GM04503 (cell line): ENCODE results near the gene TCFL5.

ENCODE experiments used
- DNase-seq: peaks from one replicate; pipeline ENCODE4 v3.0.0-alpha.2; 2012; ENCODE audit warnings: low read depth

TCFL5 gene

DNA sequence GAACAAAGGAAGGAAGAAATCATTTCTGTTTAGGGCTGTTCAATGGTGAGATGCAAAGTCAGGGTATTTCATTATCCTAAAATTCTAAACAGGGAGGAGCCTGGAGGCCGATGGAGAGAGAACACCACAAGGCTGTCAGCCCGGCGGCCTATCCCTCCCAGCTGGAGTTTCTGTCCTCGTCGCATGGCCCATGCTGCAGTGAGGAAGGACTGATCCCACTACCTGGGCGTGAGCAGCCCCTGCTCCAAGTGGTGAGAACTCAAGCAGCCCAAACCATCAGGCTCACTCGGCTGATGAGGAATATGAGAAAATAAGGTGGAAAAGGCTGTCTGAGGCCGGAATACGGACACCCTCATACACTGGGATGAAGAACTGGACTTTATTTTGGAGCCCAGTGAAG, 33.9 kb upstream of the TCFL5 start:
- no peak for DNase-seq

DNA sequence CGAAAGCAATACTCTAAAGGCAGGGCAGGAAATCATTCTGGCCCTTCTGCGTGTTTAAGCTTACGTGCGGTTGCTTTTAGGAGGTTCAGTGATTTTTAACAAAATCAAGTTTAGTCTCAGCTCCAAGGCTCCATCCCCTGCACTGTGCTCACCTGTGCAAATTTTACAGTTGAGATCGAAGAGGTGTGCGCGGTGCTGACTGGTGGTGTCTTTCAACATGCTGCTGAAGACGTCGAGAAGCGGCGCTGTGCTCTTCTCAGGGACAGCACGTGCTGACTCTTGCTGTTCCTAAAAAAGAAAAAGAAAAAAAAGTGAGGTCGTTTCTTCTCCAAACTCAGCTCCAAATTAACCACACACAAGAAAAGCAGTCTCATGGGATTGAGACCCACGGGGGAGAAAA, 32.6 kb upstream of the TCFL5 start:
- no peak for DNase-seq

DNA sequence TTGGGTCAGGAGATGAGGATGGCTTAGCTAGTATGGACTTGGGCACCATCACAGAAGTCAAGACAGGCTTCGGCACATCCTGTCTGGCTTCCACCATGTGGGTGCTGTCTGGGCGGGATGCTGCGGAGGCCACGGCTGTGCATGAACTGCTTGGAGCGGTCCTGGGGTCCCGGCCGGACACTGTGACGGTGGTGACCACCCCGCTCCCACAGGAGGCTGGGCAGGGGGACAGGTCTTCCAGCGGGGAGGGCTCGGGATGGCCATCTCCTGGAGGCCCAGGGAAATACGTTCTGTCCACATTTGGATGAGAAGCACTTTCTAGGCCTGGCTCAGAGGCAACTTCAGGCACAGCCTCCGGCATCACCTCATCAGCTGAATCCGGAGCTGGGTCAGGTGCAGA, 32.1 kb upstream of the TCFL5 start:
- no peak for DNase-seq

DNA sequence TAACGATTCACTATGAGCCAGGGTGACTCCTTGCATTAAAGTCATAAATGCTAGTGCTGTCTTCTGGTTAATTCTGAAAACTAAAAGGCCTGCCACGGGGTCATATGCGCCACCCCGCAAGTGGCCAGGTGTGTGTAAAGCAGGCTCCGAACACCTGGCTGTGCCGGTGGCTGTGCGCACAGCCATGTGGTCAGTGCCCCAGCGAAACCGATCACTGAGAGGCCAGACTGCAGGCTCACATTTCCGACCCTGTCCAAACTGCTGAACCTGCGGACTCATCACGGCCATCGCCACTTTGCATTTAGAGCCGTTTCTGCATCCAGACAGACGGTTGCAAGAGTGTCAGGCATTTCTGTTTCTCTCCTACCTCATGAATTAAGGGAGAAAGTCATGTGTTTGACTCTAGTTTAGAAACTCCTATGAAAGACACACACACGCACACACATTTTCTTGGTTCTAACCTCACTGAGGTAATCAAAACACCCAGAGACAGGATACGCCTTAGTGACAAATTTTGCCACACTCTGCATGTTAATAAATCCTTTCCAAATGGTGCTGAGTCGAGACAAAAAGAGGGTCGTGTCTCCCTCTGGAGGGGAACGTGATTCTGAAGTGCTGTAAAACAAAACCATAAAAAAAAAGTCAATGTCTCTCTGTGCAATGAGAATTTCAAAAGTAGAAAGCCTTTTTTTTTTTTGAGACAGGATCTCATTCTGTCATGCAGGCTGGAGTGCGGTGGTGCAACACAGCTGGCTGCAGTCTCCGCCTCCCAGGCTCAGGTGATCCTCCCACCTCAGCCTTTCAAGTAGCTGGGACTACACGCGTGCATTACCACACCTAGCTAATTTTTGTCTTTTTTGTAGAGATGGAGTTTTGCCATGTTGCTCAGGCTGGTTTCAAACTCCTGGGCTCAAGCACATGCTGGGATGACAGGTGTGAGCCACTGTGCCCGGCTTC, 31.0 kb upstream of the TCFL5 start:
- no peak for DNase-seq

DNA sequence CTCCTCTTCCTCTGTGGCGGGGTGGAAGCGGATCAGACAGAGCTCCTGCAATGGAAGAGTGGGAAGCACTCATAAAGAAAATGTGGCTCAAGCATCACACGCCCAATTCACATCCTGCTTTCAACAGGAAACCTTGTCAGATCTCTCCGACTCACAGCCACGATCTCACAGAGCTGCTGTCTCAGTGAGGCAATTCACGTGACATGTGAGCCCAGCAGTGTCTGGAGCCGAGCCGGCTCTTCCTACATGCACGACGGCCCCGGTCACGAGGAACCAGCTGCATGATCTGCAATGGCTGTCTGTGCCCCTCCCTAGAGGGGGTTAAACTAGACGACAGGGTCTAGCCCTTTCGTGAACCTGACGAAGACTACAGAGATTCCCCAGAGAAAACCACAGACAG, 29.5 kb upstream of the TCFL5 start:
- no peak for DNase-seq

DNA sequence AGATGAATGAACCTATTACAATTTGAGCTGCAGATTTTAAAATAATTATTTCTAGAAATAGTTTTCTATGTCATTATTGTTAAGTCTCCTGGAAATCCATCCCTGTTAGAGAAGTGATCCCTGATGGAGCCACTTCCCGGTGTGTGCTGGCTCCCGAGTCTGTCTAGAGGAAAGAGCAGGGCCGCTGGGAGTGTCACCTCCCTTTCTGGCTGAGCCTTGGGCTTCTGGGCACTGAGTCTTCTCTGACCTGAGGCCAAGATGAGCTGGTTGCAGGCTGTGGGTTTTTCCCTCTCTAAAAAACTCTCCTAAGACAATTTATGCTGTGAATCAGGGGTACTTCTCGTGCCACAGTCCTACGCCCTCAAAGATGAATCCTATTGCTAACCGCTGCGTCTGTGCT, 28.8 kb upstream of the TCFL5 start:
- DNase-seq = no peak

DNA sequence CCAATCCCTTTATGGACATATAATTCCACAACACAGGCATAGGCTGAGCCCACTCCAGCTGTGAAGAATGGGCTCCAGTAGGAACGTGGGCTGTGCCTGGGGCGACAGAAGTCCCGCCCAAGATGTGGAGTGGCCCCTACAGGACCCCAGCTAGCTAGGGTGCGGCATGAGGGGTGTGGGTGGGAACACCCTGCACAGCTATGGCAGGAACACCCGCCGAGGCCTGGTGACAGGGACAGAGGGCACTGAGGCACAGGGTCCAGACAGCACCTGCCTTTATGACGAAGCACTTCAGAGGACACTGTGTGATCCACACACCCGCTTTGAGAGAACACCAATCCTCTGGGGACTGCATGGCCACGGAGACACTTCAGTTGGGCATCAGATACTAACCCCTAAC, 28.2 kb upstream of the TCFL5 start:
- no peak for DNase-seq

DNA sequence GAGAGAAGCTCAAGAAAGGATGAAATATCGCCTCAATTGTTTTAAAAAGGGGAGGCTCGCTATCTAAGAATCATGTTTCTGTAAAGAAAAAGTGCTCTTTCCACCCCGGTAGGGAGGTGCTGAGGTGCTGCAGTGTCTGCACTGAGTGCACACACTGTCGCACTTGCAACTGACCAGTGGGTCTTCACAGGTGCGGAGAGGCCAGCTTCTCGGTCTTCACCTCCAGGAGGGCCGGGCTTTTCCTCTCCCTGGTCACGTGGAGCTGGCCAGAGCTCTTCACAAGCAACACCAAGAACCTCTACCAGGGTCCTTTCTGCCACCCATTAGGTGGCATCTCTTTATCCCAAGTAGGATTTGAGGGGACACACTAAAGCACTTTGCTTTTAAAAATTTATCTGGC, 27.8 kb upstream of the TCFL5 start:
- DNase-seq = no peak

DNA sequence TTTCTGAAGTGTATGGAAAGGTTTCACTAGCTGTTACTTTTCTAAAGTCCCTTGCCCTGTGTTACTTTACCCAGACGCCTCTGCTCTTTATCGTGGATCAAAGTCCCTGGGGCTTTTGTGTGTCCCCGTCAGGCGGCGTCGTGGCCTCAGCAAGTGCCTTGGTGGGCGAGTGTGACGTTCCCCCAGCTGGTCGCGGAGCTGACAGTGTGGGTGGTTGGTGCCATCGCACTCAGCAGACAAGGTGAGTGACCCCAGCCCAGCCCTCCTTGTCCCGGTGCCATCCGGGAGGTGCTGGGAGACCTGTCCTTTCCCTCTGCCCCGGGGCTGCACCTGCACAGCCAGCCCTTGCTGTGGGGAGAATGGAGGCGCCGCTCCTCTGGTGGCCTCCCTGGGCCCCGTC, 27.3 kb upstream of the TCFL5 start:
- DNase-seq = no peak

DNA sequence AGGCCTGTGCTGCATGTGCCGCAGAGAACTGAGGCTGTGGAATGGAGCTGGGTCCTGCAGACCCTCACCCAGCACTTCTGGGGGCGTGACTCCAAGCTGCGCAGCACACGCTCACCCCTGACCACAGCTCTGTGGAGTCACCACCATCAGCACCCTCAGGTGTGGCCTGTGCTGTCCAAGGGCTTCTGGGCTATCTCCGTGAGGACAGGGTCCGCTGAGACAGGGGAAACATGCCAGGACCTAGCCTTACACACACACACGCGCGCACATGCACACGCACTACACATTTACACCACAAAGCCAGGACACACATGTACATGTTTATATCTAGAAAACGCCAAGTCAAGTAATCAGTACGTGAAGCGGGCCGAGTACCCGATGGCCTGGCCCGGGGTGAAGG, 26.8 kb upstream of the TCFL5 start:
- no peak for DNase-seq

DNA sequence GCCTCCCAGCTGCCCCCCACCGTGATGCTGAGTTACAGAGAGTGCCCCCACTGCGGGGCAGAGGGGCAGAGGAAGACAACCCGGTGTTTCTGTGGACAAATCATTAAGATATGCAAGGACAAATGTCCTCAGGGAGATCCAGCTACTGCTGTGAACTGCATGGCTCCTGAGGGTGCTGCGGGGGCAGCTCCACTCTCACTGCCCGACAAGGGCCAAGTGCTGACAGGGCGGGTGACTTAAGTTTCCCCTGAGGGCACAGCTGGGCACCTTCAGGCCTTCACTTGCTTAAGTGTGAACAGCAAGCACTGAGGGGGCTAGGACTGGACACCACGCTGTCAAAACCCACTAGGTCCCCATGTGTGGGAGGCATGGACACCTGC, 26.2 kb upstream of the TCFL5 start:
- no peak for DNase-seq

DNA sequence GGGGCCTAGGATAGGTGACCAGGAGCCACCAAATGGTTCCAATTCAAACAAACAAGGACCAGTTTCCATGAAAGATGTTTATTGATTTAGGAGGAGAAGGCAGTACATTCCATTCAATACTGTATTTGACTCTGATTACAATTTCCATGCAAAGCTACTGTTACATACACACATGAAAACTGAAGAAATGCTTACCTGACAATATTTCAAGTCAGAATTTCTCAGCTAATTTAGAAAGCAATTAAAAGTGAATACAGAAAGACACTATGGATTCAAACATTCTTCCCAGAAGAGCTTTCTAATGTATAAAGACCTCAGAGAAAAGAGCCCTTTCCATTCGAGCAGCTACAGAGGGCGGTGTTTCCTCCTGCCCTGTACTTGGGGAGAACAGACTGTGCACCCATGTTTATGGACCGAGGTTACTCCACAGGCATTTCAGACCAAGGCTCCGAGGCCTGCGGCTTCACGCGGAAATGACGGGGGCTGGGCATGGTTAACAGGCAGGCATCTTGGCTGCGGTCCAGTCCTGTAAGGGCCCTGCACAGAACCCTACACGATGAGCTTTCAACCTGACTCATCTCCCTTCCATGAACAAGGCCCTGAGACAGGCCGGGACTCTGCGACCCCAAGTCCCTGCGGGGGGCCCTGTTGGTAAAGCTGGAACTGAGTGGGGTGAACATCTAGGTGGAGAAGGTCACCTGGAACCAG, 25.7 kb upstream of the TCFL5 start:
- DNase-seq = peak; percentile 58

DNA sequence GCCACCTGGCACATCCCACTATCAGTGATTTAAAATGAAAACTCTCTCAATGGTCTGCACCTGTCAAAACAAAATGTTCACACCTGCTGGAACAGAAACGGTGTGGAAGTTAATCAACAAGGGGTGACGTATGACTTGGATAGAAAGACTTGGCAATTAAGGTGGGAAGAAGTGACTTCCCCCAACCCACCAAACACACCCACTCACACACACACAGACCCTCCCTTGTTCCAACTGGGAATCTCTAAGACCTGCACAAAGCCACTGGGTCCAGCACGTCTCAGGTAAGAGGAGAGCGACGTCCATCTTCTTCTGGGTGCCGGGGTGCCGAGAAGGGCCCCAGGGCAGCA, 25.1 kb upstream of the TCFL5 start:
- DNase-seq = no peak

DNA sequence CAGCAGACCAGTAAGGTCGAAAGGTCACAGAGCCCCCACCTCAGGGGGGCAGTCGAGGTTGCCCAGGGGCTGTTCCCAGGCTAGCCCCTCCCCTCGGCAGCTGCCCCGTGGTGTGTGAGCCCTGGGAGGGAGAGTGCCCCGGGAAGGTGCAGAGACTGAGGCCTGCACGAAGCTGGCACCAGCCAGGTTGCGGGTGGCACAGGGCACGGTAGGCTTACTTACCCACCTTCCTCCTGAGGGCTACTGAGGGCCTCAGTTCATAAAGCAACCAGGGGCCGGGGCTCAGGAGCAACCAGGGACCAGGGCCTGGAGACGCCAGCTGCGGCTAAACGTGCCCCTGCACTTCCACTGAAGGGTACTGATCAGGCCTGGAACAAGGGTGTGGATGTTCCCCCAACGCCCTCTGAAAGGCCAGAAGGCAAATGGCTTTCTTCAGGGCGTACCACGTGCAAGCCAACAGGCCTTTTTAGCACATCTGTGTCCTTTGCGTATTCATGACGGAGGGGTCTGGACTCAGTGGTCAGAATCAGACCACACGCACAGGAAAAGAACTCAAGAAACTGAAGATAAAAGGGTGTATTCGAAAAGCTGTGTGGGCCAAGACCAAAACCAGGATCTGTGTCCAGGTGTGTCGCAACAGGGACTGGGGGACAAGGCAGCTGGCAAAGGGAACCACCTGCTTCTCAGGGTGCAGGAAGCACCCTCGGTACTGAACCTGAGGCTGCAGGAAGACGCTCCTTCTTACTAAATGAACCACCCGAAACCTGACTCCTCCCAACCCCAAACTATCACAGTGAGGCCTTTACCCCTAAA, 24.5 kb upstream of the TCFL5 start:
- no peak for DNase-seq

DNA sequence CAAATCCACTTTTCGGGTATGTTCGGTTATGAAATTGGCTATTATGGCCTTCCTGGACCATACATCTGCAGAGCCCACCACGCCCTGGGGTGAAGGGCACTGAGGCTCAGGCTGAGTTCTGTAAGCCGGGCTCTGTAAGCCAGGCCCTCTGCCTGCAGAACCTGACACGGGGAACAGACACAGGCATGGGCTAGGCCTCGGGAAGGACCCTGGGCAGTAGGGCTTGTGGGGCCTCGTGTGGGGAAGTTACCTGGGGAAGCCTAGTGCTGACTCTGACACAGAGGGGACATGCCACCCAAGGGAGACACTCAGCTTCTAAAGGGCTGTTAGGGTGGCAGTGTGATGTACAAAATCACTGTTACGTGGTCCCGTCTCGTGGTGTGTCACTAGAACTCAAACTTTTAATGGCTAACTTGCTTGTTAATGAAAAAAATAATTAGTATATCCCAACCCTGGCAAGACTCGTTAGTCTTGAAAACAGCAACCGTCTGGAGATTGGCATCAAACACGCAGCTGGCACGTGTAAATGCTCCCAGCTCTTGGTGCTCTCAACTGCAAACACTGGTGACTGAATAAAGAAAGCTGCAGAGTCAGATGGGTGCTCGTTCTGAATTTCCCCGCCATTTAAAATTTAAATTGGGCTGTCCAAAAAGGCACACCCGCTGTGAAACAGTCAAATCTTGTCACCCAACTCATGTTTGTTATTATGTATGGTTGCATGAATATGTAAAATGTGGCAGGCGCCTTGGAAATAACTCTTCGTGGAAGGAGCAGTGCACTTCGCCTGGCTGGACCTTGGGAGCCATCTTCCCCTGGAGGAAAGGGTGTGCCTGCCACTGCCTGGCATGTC, 23.6 kb upstream of the TCFL5 start:
- no peak for DNase-seq

DNA sequence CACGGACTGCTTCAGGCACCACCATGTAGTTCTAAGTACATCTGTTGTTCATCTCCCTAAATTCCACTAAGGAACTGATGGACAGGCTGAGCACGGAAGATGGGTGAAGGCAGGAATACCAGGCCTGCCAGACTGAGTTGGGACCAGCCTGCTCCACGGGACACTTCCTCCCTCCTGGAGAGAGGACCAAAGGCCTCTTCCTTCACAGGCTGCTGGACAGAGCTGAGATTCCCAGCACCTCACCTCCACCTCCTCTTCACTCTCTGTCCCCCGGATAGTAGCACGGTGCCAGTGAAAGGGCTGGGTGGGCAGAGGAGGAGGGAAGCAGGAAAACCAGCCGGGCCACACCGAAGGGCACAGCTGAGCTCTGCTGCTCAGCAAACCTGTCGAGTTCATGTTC, 22.9 kb upstream of the TCFL5 start:
- no peak for DNase-seq

DNA sequence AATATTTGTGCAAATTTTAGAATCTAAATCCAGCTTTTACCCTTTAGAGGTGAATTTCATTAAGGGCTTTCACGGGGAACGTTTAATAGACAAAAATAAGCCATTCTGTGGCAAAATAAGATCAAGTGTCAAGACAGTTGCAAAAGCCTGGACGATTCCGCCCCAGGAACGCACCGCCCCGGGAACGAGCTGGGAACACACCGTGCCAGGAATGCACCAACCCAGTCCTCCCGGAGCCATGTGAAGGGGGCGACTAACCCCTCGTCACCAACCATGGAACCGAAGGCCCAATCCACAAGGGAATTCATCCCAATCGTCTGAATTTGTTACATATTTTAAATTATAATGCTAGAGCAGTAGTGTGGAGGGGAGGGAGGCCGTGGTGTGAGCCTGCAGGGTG, 20.8 kb upstream of the TCFL5 start:
- DNase-seq = no peak

DNA sequence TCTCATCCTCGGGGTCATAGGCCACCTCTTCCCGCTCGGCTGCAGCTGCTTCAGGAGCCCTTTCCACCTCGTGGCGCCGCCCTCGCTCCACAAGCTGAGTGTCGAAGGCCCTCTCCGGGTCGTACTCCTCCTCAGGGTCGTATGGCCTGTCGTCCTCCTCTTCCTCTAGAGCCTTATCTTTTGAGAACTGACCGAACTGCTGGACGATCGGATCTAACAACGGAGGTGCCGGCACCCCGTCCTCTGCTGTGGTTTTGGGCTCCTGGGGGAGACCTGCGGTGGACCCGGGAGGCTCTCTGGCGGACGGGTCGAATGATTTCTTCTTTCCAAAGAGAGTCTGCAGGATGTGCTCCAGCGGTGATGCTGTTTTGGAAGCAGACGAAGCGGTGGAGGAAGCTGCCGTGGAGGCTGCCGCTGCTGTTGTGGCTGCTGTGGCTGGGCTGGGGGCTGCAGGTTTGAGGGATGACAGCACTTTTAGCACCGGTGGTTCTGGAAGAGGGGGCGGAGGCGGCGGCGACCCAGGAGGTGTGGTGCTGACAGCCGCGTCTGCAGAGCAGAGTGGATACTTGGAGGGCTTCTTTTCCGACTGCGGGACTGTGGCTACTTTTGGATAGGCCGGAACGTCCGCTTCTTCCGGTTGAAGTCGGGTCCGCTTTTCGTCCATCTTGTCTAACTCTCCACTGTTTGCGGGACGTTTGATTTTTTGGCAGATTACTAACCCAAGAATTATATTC, 20.2 kb upstream of the TCFL5 start:
- DNase-seq = no peak

DNA sequence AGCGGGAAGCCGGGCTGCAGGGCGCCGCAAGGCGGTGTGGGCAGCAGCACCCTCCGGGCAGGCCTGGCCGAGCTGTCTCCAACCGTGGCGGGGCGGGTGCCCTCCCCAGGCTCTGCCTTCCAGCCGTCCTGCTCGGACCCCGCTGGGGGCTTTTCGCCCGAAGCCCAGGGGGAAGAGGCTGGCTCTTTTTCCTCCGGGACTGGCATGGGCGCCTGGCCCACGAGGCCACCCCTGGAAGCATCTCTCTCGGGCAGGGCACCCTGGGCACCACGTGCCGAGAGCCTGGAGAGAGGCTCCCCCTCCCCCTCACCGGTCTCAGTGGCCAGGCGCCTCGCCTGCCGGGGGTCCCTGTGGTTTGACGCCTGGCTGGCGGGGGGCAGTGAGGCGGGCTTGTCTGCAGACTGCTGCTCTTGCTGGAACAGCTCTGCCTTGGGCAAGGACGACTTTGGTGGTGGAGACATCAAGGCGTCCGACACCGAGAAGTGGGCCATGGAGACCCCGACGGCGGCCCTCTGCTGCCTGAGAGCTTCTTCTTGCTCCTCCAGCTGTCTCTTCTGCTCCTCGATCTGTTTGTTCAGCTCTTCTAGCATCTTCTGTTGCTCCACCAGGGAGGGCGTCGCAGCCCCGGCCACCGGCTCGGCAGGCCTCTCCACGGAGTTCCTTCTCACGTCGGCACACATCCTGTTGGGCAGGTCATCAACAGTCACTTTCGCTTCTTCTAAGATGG, 19.5 kb upstream of the TCFL5 start:
- no peak for DNase-seq

DNA sequence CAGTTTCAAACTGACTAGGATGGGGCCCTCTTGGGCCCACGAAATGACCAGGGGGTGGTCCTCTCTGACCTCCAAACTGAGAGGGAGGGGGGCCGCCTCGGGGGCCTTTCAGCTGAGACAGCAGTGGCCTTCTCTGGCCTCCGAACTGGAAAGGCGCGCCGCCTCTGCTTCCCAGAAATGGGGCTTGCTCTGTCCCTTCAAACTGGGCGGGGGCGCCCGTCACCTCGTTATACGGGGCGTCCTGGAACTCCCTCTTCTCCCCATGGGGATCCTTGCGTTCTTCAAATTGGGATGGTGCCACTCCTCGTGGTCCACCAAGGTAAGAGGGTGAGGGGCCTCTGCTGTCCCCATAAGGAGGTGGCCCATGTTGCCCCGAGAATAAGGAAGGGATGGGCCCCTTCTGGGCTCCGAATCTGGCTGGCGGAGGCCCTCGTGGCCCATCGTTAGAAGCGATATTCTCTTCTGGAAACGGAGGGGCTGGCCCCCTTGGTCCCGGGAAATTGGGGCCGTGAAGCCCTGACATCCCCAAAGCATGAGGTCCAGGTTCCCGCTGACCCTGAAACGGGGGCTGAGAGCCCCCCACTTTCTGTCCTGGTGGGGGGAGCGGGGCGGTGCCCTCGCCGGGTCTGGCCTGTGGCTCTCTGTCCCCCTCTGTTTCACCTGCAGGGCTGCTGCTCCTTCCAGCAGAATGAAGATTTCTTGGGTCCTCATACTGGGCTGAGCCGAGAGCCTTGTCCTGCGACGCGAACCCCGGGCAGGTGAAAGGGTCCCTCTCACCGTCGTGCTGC, 18.7 kb upstream of the TCFL5 start:
- no peak for DNase-seq
